Immature natural killer cell (primary cell): ENCODE data around the gene PRR7. TPM values are rescaled to one million over a fixed set of nuclear protein-coding genes. Genes with fewer than 3 reads are reported as not detected.
A peak's percentile ranks its signal among the peaks of the same experiment; 100 is the strongest.
"Not testable (repeated sequence)": the region's sequence is repeated elsewhere in the genome, so short reads cannot be mapped to it uniquely, and the experiment has no call there.

Experiments used
- DNase-seq, 3 donors: peaks; one replicate each; pipeline ENCODE4 v3.0.0; 2022; ENCODE audit warnings: mixed read lengths in 1 of 3
- H3K27ac Mint-ChIP-seq, 6 donors: one replicate each; pipeline ENCODE4 v1.8.0; 2020; ENCODE audit warnings: mixed read lengths in 6 of 6, mild to moderate bottlenecking in 5 of 6, inconsistent platforms in 4 of 6, moderate library complexity in 3 of 6
- H3K27me3 Mint-ChIP-seq, 3 donors: one replicate each; pipeline ENCODE4 v1.8.0; 2020 to 2021; ENCODE audit warnings: low read depth in 3 of 3, mild to moderate bottlenecking in 3 of 3, mixed read lengths in 3 of 3, moderate library complexity in 3 of 3, inconsistent platforms in 1 of 3
- H3K36me3 Mint-ChIP-seq, 3 donors: one replicate each; pipeline ENCODE4 v1.8.0; 2020; ENCODE audit warnings: mixed read lengths in 3 of 3, inconsistent platforms in 2 of 3, mild to moderate bottlenecking in 2 of 3
- H3K4me1 Mint-ChIP-seq, 2 donors: one replicate each; pipeline ENCODE4 v1.8.0; 2020; ENCODE audit warnings: inconsistent platforms in 2 of 2, mild to moderate bottlenecking in 2 of 2, mixed read lengths in 2 of 2, moderate library complexity in 1 of 2
- H3K4me3 Mint-ChIP-seq, 5 donors: one replicate each; pipeline ENCODE4 v1.8.0; 2020; ENCODE audit warnings: mild to moderate bottlenecking in 5 of 5, mixed read lengths in 5 of 5, inconsistent platforms in 3 of 5, moderate library complexity in 3 of 5
- H3K9me3 Mint-ChIP-seq, 6 donors: one replicate each; pipeline ENCODE4 v1.8.0; 2020; ENCODE audit warnings: mild to moderate bottlenecking in 6 of 6, mixed read lengths in 6 of 6, inconsistent platforms in 4 of 6, moderate library complexity in 3 of 6
- polyA plus RNA-seq, 3 donors: library from polyadenylated mRNA; unstranded; fragments of 300-500 nt; fragmentation: Illumina TruSeq; gene quantifications; one replicate each; pipeline ENCODE4 v1.2.3, GENCODE V29; 2021

The PRR7 gene
- polyA plus RNA-seq, 3 donors from 2014 or later, result 9.6 to 25.4 (median 17.5) TPM

- peak overlapping the region; percentile 7 to 79 (median 69) for H3K4me3 Mint-ChIP-seq
- peaks cover 66 to 67% of the 10 kb centered on the region in 2 donors for H3K4me1 Mint-ChIP-seq
- H3K27ac Mint-ChIP-seq, result peak overlapping the region; percentile 16 to 92 (median 82)
- H3K36me3 Mint-ChIP-seq, result no peaks in the 10 kb centered on the region
- H3K9me3 Mint-ChIP-seq, result no peaks in the 10 kb centered on the region
- H3K27me3 Mint-ChIP-seq, result peaks cover 3 to 10% (median 7%) of the 10 kb centered on the region in 3 donors
- DNase-seq, result peak; percentile 39 to 55 (median 42)
These were observed 36.0 kb upstream of the PRR7 start for GRCh38 chr5:177410575-177410974.

GRCh38 chr5:177412603-177413233 is 33.9 kb upstream of the PRR7 start:
- peak; percentile 43 to 67 (median 54) for DNase-seq
- H3K27ac Mint-ChIP-seq, result peak overlapping the region; percentile 72 to 92 (median 80)
- H3K4me1 Mint-ChIP-seq, result peaks cover 48 to 50% of the 10 kb centered on the region in 2 donors
- H3K36me3 Mint-ChIP-seq, result no peaks in the 10 kb centered on the region
- H3K4me3 Mint-ChIP-seq, result peak overlapping the region; percentile 47 to 84 (median 72)
- no peaks in the 10 kb centered on the region for H3K9me3 Mint-ChIP-seq
- H3K27me3 Mint-ChIP-seq, result peaks cover 3 to 7% (median 6%) of the 10 kb centered on the region in 3 donors

- Mint-ChIP-seq H3K27me3 (peaks cover 3 to 7% (median 4%) of the 10 kb centered on the region in 3 donors), H3K4me3 (no peak overlapping the region), H3K9me3 (no peaks in the 10 kb centered on the region), H3K36me3 (no peaks in the 10 kb centered on the region), H3K4me1 (peaks cover 40 to 43% of the 10 kb centered on the region in 2 donors), H3K27ac (no peak overlapping the region)
- DNase-seq, result no peak
These were observed 32.1 kb upstream of the PRR7 start for GRCh38 chr5:177414481-177414880.

GRCh38 chr5:177417081-177417480 is 29.5 kb upstream of the PRR7 start:
- not testable (repeated sequence) for H3K9me3 Mint-ChIP-seq, H3K36me3 Mint-ChIP-seq, H3K27ac Mint-ChIP-seq, H3K27me3 Mint-ChIP-seq, H3K4me3 Mint-ChIP-seq, DNase-seq
- peaks cover 18 to 20% of the 10 kb centered on the region in 2 donors for H3K4me1 Mint-ChIP-seq

- no peak for DNase-seq
- H3K4me1 Mint-ChIP-seq, result peaks cover 3% of the 10 kb centered on the region in 2 donors
- no peak overlapping the region for H3K4me3 Mint-ChIP-seq
- no peak overlapping the region for H3K27ac Mint-ChIP-seq
- no peaks in the 10 kb centered on the region for H3K9me3 Mint-ChIP-seq
- H3K27me3 Mint-ChIP-seq, result no peaks in the 10 kb centered on the region
- no peaks in the 10 kb centered on the region for H3K36me3 Mint-ChIP-seq
These were observed 27.6 kb upstream of the PRR7 start for GRCh38 chr5:177419046-177419445.

- H3K27me3 Mint-ChIP-seq, H3K27ac Mint-ChIP-seq, H3K36me3 Mint-ChIP-seq, DNase-seq, H3K9me3 Mint-ChIP-seq, H3K4me3 Mint-ChIP-seq: not testable (repeated sequence)
- peaks cover 12 to 14% of the 10 kb centered on the region in 2 donors for H3K4me1 Mint-ChIP-seq
These were observed 26.1 kb upstream of the PRR7 start for GRCh38 chr5:177420472-177420871.

GRCh38 chr5:177421062-177421798 is 25.4 kb upstream of the PRR7 start:
- Mint-ChIP-seq H3K9me3 (no peaks in the 10 kb centered on the region), H3K4me1 (peaks cover 19 to 22% of the 10 kb centered on the region in 2 donors), H3K4me3 (no peak overlapping the region), H3K27me3 (peaks cover 3 to 7% (median 3%) of the 10 kb centered on the region in 3 donors), H3K27ac (peak overlapping the region in 1 of 6 donors; percentile 18), H3K36me3 (no peaks in the 10 kb centered on the region)
- no peak for DNase-seq

GRCh38 chr5:177423671-177424070 is 22.9 kb upstream of the PRR7 start:
- no peaks in the 10 kb centered on the region for H3K9me3 Mint-ChIP-seq
- peaks cover 35 to 38% of the 10 kb centered on the region in 2 donors for H3K4me1 Mint-ChIP-seq
- no peak overlapping the region for H3K27ac Mint-ChIP-seq
- H3K4me3 Mint-ChIP-seq, result no peak overlapping the region
- no peak for DNase-seq
- no peaks in the 10 kb centered on the region for H3K36me3 Mint-ChIP-seq
- peaks cover 6 to 14% (median 6%) of the 10 kb centered on the region in 3 donors for H3K27me3 Mint-ChIP-seq

GRCh38 chr5:177425196-177425800 is 21.3 kb upstream of the PRR7 start:
- no peaks in the 10 kb centered on the region for H3K36me3 Mint-ChIP-seq
- peak overlapping the region; percentile 96 to 99 (median 98) for H3K27ac Mint-ChIP-seq
- peaks cover 9 to 17% (median 11%) of the 10 kb centered on the region in 3 donors for H3K27me3 Mint-ChIP-seq
- peak overlapping the region; percentile 84 to 96 (median 92) for H3K4me3 Mint-ChIP-seq
- peaks cover 51 to 54% of the 10 kb centered on the region in 2 donors for H3K4me1 Mint-ChIP-seq
- H3K9me3 Mint-ChIP-seq, result no peaks in the 10 kb centered on the region
- no peak for DNase-seq

- no peaks in the 10 kb centered on the region for H3K9me3 Mint-ChIP-seq
- peak overlapping the region; percentile 96 to 99 (median 98) for H3K27ac Mint-ChIP-seq
- DNase-seq, result peak; percentile 100
- H3K4me3 Mint-ChIP-seq, result peak overlapping the region; percentile 84 to 96 (median 92)
- peaks cover 58 to 61% of the 10 kb centered on the region in 2 donors for H3K4me1 Mint-ChIP-seq
- H3K27me3 Mint-ChIP-seq, result peaks cover 9 to 20% (median 11%) of the 10 kb centered on the region in 3 donors
- H3K36me3 Mint-ChIP-seq, result no peaks in the 10 kb centered on the region
These were observed 20.6 kb upstream of the PRR7 start for GRCh38 chr5:177425801-177426565.

GRCh38 chr5:177426566-177427210 is 19.9 kb upstream of the PRR7 start, which contains the start of gene GRK6:
Gene GRK6 (plus strand): TSS chr5:177426676. CDS start chr5:177426846, 170 bp downstream.
- H3K9me3 Mint-ChIP-seq, result no peaks in the 10 kb centered on the region
- peak within 1 kb of the TSS; percentile 93 to 96 (median 94) for H3K4me3 Mint-ChIP-seq
- H3K27me3 Mint-ChIP-seq, result peaks cover 12 to 26% (median 15%) of the 10 kb centered on the region in 3 donors
- peaks cover 65 to 68% of the 10 kb centered on the region in 2 donors for H3K4me1 Mint-ChIP-seq
- H3K36me3 Mint-ChIP-seq, result no peaks in the 10 kb centered on the region
- peak within 1 kb of the TSS; percentile 96 to 99 (median 98) for H3K27ac Mint-ChIP-seq
- peak in 2 of 3 donors; percentile 65 to 70 for DNase-seq

GRCh38 chr5:177427211-177427822 is 19.3 kb upstream of the PRR7 start:
- peaks cover 0 to 4% (median 0%) of the 10 kb centered on the region in 3 donors for H3K36me3 Mint-ChIP-seq
- DNase-seq, result no peak
- peaks cover 72 to 74% of the 10 kb centered on the region in 2 donors for H3K4me1 Mint-ChIP-seq
- H3K4me3 Mint-ChIP-seq, result peak overlapping the region; percentile 93 to 95 (median 94)
- no peaks in the 10 kb centered on the region for H3K9me3 Mint-ChIP-seq
- H3K27ac Mint-ChIP-seq, result peak overlapping the region; percentile 93 to 99 (median 97)
- peaks cover 12 to 29% (median 15%) of the 10 kb centered on the region in 3 donors for H3K27me3 Mint-ChIP-seq
